ENCODE measurements around the gene NEU3.

DNA sequence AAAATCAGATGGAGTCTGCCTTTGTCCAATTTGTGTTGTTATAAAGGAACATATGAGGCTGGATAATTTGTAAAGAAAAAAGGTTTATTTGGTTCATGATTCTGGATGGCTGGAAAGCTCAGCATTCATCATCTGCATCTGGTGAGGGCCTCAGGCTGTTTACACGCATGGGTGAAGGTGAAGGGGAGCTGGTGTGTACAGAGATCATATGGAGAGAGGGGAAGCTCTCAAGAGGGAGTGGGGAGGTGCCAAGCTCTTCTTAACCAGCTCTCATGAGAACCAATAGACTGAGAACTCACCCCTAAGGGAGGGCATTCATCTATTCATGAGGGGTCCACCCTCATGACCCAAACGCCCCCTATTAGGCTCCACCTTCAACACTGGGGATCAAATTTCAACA, 40.0 kb downstream of the NEU3 start:
- TF ChIP-seq YY1 (IDR thresholded peaks at IDR 0.05; ENCODE audit: insufficient read depth, insufficient read length), result no peak
- no peak for TF ChIP-seq ZNF274 (IDR thresholded peaks at IDR 0.05; ENCODE audit: low read depth, low read length)
